ENCODE results near the gene ATP11C.
"Not testable (repeated sequence)": the region's sequence is repeated elsewhere in the genome, so short reads cannot be mapped to it uniquely, and the experiment has no call there.

Gene ATP11C

DNA sequence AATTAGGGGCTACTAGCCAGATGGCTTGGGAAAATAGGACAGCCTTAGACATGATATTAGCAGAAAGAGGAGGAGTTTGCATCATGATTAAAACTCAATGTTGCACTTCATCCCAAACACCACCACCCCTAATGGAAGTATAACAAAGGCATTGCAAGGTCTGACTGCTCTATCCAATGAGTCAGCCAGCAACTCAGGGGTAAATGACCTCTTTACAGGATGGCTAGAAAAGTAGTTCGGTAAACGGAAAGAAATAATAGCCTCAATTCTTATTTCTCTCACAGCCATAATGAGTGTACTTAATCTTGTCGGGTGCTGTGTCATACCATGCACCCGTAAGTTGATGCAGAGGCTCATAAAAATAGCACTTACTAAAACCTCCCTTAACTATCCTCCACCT is 76.0 kb downstream of the ATP11C start:
- DNase-seq (ENCODE audit: low read depth in 2 of 2): not testable (repeated sequence)

DNA sequence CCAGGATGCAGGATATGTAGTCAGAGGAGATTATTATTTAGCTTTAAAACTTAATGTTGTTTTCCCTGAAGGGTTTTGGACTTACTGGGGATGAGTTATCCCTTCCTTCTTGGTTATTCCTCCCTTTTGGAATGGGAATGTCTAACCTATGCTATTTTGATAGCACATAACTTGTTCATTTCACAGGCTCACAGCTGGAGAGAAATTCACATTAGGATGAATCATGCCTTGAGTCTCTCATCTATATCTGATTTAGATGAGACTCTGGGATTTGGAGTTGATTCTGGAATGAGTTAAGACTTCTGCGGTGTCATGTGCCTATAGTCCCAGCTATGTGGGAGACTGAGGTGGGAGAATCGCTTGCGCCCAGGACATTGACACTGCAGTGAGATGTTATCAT is 81.1 kb downstream of the ATP11C start:
- DNase-seq (ENCODE audit: low read depth in 2 of 2): no peak

DNA sequence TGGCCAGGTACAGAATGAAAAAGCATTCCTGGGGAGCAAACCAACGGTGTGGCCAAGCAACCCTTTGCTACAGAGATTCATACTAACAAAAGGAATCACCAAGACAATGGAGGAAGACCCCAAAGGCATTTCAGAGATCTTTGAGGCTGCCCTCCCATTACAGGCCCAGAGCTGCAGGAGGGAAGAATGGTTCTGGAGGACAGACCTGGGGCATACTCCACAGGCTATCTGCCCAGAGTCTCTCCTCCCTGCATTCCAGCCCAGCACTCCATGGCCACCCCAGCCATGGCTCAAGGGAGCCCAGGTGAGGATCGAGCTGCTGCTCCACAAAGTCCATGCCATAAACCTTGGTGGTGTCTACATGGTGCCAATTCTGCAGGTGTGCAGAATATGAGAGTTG is 81.9 kb downstream of the ATP11C start:
- DNase-seq (ENCODE audit: low read depth in 2 of 2): no peak

DNA sequence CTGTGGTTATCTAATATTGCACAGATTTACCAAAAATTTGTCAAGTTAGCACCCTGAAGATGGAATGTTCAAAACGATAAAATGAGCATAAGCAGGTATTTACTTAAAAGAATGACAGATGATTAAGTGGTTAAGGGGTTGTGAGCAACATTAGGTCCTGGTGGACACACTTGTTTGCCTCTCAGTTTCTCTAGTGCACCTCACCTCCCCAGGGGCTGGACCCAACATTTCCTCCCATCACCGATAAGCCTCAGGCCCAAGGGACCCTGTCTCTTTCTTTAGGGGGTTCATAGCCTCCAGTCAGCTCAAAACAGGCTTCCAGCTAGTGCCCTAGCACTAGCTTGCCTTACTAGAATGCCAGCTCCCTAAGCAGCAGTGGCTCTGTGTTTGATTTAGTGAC is 88.0 kb downstream of the ATP11C start:
- DNase-seq (ENCODE audit: low read depth in 2 of 2): no peak

DNA sequence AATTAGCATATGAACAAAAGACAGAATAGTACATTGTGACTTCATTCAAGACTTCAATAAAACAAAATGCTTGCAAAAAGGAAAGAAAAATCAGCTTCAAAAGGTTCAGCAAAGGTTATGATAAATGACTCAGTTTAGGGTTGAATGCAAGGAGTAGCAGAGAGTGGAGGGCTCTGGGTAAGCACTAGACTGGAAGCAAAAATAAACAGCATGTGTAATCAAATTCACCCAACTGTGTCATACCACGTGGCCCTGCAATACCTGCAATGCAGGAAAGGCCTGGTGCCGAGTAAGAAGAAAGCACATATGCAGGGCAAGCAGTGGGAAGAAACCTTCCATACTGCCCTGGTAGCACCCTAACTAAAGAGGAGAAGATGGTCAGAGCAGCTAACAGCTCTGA is 88.7 kb downstream of the ATP11C start:
- DNase-seq (ENCODE audit: low read depth in 2 of 2): no peak

DNA sequence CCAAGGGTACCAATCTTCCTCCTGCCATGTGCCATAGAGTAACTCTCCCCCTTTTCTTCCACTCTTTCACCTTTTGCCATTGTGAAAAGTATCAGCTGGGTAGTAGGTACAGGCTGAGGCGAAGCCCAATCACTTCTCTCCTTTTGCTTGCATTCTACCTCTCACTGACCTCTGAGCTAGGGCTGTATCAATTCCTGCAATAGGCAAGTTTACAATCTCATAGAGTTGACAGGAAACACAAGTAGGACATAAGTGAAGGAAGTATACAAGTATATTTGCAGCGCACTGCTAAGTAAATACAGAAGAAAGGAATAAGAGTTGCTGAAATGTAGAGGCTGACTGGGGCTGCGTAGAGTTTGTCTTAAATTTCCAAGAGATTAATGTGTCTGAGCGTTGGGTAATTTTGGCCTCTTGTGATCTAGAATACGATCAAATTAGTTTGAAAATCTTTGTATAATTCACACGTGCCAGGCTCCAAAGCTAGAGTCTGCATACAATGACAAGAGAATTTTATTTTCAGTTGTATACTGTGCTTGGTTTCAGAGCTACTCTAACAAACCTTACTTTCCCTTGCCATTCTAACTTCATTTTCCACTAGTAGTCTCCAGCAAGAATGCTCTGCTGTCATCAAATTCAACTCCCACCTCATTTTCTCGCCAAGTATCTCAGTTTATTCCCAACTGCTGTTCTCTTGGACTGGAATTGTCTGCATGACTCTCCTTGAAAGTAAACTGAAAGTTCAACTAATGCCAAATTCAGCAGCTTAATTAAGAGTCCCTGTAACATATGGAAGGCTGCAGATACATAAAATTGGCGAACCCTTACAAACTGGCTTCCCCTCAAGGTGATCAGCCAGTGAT is 90.3 kb downstream of the ATP11C start:
- DNase-seq (ENCODE audit: low read depth in 2 of 2): no peak

DNA sequence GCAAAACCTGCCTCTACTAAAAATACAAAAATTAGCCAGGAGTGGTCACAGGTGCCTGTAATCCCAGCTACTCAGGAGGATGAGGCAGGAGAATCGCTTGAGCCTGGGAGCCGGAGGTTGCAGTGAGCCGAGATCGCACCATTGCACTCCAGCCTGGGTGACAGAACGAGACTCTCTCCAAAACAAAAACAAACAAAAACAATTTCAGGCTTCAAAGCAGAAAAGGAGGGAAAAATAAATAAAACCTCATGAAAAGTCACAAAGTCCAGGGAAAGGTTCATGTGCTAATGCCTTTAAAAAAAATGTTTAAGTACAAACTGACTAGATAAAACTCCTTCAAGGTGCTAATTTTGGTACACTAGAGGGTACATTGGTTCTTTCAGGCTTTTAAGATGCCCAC is 96.5 kb downstream of the ATP11C start:
- not testable (repeated sequence) for DNase-seq (ENCODE audit: low read depth in 2 of 2)

DNA sequence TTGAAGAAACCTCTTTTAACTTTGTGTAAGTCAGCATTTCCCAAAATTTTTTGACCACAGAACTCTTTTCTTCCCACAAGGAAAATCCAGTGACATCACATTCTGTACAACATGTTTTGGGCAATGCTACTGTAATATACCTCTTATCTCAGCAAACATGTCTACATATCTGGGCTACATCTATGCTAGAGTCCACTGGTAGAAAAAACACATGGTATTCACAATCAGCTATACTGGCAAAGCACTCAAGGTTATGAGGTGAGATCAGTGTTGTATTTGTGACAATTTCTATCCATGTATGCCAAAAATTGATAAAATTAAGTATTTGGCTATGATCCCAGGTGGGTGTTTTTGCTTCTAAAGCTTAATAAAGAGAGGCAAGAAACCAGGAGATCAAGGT is 98.0 kb downstream of the ATP11C start:
- no peak for DNase-seq (ENCODE audit: low read depth in 2 of 2)

DNA sequence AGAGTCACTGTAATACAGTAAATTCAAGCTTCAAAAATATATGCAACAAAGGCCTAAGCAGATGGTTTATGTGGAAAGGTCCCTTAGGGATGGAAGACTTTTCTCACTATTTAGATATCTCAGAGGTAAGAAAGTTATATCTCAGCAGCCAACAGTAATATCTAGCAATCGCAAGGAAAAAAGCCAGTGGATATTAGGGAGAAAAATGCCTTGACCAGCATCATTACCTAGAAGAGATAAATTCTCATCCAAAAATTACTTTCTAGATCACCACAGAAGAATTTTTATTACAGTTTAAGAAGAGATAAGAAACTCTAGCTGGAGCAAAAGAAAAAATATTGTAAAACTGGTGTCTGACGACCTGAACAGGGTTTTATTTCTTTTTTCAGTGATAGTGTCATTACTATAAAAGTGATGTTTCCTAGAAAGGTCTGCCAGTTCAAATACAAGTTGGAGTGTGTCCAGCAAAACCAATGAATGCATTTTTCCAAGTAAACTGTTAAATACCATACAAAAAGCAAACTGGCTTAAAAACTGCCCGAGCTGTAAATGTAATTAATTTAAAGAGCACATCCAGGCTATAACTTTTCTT is 100.0 kb downstream of the ATP11C start:
- DNase-seq (ENCODE audit: low read depth in 2 of 2): no peak

DNA sequence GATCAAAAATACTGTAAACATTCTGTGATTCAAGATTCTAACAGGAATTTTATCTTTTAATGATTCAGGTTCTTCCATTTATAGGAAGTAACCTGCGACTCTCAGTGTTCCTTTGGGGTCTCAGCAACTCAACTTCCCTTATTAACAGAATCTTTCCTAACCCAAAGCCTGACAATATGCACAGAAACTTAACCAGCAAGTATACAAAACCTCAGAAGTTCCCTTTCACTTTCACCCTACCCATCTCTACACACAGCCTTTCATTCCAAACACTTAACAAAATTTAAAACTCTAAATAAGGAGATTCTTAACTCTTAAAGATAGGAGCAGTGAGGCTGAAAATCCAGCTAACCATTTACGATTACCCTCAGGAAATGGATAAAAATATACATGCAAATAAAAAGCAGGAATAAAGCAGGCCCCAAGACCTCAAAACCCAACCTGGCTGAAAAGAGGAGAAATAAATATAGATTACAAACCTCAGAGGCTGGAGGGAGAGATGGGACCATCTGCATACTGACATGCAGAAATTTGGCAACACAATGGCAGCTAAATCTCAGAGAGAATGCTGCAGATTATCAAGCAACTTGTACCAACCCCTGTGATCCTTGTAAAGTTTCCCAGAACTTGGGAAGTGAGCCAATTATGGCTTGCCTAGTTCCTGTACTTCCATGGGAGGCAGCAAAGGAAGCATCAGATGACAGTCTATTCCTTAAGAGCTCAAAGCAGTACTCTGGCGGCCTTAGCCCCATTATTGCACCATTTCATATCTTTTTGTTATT is 101.0 kb downstream of the ATP11C start:
- DNase-seq (ENCODE audit: low read depth in 2 of 2): no peak

DNA sequence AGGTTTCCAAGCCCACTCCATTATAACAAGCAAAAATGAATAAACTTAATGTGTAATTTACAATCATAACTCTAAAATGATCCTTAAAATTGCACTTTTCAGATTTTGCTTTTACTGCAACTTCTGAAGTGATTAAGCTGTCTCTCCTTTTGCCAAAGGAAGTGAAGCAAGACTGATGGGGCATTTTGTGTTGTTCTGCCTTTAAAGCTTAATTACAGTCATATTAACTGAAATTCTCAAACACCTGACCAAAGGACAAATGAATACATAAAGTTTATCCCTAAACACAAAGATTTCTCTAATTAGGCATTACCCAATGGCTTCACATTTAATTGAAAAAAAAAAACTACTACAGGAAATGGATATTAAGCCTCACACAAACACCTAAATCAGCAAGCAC is 101.8 kb downstream of the ATP11C start:
- no peak for DNase-seq (ENCODE audit: low read depth in 2 of 2)

DNA sequence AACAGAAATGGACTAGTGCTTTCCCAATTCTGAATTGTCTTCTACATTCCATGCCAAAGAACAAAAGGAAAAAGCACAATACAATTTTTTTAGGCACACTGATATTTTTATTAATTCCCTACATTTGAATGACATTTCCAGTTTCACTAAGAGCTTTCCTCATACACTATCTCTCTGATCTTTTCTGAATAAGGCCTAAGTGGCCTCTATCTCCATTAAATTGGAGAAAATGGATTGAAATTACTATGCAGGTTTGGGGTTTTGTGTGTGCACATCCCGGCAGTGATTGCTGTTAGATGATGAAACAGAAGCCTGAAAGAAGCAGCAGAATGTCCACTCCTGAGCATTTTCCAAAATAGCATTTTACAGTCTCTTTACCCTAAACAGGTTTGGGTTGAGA is 104.0 kb downstream of the ATP11C start:
- no peak for DNase-seq (ENCODE audit: low read depth in 2 of 2)

DNA sequence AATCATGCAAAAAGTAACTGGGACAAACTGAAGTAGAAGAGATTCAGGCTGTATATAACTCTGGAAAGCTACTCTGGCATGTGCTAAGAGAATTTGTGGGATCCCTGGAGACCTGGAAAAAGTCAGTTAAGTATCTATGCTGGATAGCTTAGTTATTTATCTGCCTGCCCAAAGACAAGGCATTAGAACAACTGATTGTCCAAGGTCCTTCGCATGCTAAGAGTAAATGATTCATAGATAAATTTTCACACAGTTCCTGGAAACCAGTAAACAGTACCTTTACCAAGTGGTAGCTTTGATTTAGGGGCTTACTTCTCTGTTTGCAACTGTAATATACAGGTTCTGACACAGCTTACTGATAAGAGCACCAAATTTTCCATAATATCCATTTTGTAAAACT is 104.8 kb downstream of the ATP11C start:
- DNase-seq (ENCODE audit: low read depth in 2 of 2): no peak

DNA sequence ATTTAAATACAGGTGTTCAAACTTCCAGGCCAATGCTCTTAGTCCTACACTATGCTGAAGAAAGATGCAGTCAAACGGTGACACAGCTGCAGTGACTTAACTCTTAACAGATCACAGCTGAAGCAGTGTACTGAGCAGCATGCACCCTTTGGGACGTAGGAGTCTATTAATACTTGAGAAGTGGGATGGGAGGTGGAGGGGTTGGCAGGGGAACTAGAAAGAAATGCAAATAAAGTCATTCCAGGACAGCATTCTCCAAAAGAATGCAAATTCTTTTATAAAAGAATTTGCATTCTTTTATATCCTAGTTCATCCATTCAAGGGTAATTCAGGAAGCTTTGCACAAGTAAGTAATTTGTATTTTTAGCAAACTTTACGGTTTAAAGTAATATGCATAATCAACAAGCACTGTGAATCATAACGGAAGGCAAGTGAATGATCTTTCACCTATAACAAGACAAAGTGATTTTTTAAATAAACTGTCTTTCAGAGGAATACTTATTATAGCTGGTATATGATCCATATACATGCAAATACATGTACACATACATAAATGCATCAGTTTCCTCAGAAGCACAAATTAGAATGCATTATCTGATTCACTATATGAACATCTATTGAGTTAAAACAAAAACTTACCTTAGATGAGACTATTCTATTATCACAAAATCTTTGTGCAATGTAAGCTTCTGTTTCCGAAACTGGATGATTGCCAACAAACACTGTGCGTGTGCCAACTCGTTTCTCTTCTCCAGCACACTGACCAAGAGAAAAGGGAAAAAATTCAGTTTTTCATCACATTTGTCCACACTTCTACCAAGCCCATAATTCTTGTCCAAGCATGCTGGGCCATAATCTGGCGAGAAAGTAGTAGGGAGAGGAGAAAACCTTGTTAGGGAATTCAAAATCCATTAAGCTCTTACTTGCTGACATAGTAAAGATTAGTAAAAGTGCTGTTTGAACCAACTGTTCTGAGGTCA is 106.5 kb downstream of the ATP11C start:
- DNase-seq (ENCODE audit: low read depth in 2 of 2): no peak

DNA sequence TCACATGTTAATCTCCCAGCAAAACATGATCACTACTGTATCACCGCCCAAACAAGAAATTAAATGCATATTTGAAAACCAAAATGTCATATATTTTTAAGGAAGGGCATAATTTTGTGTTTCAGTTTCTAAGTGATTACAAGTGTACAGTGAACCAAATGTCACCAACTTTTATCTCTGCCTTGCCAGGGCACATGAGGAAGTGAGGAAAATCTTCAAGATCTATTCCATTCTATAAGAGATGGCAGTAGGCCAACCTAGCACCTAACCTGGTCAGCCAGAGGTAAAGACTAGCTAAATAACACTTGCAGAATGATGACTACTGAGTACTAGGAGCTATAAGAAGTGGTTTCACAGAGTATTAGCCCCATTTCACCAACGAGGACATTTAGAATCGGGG is 107.2 kb downstream of the ATP11C start:
- no peak for DNase-seq (ENCODE audit: low read depth in 2 of 2)

DNA sequence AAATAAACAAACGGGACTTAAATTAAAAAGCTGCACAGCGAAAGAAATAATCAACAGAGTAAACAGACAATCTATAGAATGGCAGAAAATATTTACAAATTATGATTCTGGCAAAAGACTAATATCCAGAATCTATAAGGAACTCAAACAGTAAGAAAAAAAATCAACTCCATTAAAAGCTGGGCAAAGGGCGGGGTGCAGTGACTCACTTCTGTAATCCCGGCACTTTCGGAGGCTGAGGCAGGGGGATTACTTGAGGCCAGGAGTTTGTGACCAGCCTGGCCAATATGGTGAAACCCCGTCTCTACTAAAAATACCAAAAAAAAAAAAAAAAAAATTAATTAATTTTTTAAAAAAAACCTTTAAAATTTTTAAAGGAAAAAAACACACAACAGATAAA is 109.0 kb downstream of the ATP11C start:
- DNase-seq (ENCODE audit: low read depth in 2 of 2): no peak

DNA sequence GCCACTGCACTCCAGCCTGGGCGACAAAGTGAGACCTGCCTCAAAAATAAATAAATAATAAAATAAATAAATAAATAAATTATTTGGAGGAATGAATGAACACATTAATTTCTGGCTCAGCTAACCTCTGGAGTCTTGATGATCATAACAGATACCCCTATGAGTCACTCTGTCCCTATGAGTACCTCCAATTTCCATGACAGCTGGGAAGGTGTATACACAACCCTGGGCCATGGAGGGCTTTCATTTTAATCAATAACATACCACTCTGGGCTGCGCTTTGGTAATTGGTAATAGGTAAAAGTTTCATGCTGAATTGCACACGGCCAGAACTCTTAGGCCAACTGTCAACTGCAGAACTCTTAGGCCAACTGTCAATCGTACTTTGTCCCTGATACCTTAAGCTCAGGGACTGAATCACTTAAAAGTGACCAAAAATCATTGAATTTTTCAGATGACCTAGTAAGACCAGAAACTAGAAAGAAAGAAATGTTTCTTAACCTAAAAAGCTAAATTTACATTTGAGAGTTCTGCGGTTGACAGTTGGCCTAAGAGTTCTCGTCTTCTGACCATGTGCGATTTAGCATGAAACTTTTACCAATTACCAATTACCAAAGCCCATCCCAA is 112.4 kb downstream of the ATP11C start:
- no peak for DNase-seq (ENCODE audit: low read depth in 2 of 2)

DNA sequence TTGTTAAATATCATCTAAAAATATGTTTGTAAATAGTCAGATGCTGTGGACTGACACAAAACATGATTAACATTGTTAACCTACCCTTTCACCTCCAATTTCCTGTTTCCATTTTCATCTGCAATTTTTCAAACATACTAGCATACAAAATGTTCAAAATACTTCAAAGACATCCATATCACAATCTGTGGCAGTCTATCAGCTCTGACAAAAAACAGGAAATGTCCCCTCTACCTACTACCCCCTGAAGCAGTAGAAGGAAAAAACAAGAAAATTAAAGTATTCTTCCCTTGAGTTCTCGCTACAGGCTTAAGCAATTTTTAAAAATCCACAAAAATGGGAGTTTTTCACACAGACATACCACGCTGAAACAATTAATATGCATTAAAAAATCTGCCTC is 116.6 kb downstream of the ATP11C start:
- DNase-seq (ENCODE audit: low read depth in 2 of 2): no peak

DNA sequence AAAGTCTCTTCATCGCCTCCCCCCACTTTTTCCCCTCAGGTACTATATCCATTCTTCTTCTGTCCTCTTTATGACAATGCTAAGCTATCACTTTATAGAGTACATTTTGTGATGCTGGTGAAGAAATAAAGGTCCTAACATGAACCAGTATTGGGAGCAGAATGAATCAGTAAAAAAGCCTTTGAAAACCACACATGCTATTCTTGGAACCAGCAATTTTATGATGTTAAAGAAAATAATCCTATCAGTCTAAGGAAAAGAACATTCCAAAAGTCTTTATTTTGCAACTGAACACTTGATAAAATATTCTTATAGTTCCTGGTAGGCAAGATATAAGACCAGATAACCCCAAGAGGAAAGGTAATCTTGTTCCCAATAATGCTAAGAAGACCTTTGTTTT is 117.1 kb downstream of the ATP11C start:
- DNase-seq (ENCODE audit: low read depth in 2 of 2): no peak

DNA sequence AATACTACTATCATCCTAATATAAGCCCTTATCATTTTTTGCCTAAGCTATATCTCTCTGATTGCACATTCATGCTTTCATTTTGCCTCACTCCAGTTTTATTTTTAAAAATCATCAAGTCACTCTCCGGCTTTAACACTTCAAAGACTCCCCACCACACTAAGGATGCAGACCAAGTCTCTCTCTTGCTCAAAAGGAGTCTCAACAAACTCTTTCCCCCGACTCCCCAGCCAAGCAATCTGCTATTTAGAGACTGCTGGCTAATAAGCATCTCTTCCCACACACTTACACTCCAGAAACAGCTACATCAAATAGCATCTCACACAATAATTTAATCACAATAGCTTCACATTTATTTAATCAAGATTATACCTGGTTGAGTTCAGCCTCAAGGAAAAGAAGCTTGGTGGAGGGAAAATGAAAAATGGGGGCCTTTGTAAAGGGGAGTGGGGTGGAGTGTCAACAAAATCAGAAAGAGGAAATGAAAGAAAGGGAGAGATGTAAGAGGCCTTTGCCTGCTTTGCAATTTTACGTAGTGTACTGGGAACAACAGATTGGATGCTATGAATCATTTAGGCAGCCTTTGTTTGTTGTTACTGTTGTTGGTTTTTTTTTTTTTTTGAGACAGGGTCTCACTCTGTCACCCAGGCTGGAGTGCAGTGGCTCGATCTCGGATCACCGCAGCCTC is 120.8 kb downstream of the ATP11C start:
- no peak for DNase-seq (ENCODE audit: low read depth in 2 of 2)

DNA sequence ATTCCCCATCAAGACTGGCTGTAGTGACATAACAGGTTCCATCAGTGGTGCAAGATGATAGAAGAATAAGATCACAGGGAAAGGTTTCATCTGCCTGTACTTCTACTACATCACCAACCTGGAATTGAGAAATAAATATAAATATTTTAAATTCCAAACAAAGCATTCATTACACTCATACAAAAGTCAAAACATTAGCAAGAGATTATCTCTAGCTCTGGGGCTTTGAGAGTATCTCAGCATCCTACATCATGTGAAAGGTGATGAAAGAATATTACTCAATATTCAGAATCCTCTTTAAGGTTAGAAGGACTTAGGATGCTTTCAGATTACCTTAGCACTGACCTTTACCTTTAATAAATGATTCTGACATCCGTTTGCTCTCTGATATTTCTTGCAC is 128.4 kb downstream of the ATP11C start:
- DNase-seq (ENCODE audit: low read depth in 2 of 2): no peak
